HEK293 (cell line): ENCODE results near the gene PHETA1.
A peak's percentile ranks its signal among the peaks of the same experiment; 100 is the strongest.

Experiments used
- GLIS2 ChIP-seq: fragments of 450-650 bp; formaldehyde crosslinking; IDR thresholded peaks from 2 replicates; pipeline ENCODE4 v1.5.1; 2016; ENCODE audit warnings: missing biosample characterization, missing genetic modification characterization
- HOXC10 ChIP-seq: sonication (generic); formaldehyde crosslinking; IDR thresholded peaks from 2 replicates; pipeline ENCODE4 v1.8.1; 2023; ENCODE audit warnings: mild to moderate bottlenecking, missing genetic modification reagents
- HOXD13 ChIP-seq: sonication (generic); formaldehyde crosslinking; IDR thresholded peaks from 2 replicates; pipeline ENCODE4 v1.8.0; 2022; ENCODE audit warnings: missing genetic modification reagents, borderline replicate concordance
- KLF9 ChIP-seq: fragments of 450-650 bp; formaldehyde crosslinking; IDR thresholded peaks from 2 replicates; pipeline ENCODE4 v1.5.1; 2016; ENCODE audit warnings: missing biosample characterization, missing genetic modification characterization, low read depth
- OVOL3 ChIP-seq: fragments of 450-650 bp; formaldehyde crosslinking; IDR thresholded peaks from 2 replicates; pipeline ENCODE4 v1.5.1; 2016; ENCODE audit warnings: missing biosample characterization, missing genetic modification characterization
- PATZ1 ChIP-seq: fragments of 450-650 bp; formaldehyde crosslinking; IDR thresholded peaks from 2 replicates; pipeline ENCODE4 v1.5.1; 2016; ENCODE audit warnings: missing biosample characterization, missing genetic modification characterization
- REST ChIP-seq: fragments of 450-650 bp; formaldehyde crosslinking; IDR thresholded peaks from 2 replicates; pipeline ENCODE4 v1.5.1; 2016; ENCODE audit warnings: missing biosample characterization, missing genetic modification characterization
- SCRT1 ChIP-seq: fragments of 450-650 bp; formaldehyde crosslinking; IDR thresholded peaks from 2 replicates; pipeline ENCODE4 v1.5.1; 2016; ENCODE audit warnings: missing biosample characterization, missing genetic modification characterization, borderline replicate concordance
- ZBTB1 ChIP-seq: fragments of 450-650 bp; formaldehyde crosslinking; IDR thresholded peaks from 2 replicates; pipeline ENCODE4 v1.5.1; 2016; ENCODE audit warnings: missing biosample characterization, missing genetic modification characterization
- ZBTB11 ChIP-seq: fragments of 450-650 bp; formaldehyde crosslinking; conservative IDR thresholded peaks from 2 replicates; pipeline ENCODE4 v1.5.1; 2016; ENCODE audit warnings: low read depth, missing biosample characterization, missing genetic modification characterization
- ZBTB26 ChIP-seq: fragments of 450-650 bp; formaldehyde crosslinking; optimal IDR thresholded peaks from 2 replicates; pipeline ENCODE3; 2016; ENCODE audit warnings: missing biosample characterization, mild to moderate bottlenecking, missing genetic modification characterization
- ZBTB8A ChIP-seq: fragments of 450-650 bp; formaldehyde crosslinking; IDR thresholded peaks from 2 replicates; pipeline ENCODE4 v1.5.1; 2016; ENCODE audit warnings: missing biosample characterization, missing genetic modification characterization
- ZNF112 ChIP-seq: fragments of 450-650 bp; formaldehyde crosslinking; IDR thresholded peaks from 2 replicates; pipeline ENCODE4 v1.5.0; 2017; ENCODE audit warnings: missing biosample characterization, missing genetic modification characterization
- ZNF132 ChIP-seq: fragments of 450-650 bp; formaldehyde crosslinking; IDR thresholded peaks from 2 replicates; pipeline ENCODE4 v1.5.1; 2017; ENCODE audit warnings: missing biosample characterization, missing genetic modification characterization, borderline replicate concordance
- ZNF169 ChIP-seq: fragments of 450-650 bp; formaldehyde crosslinking; IDR thresholded peaks from 2 replicates; pipeline ENCODE4 v1.5.1; 2016; ENCODE audit warnings: missing biosample characterization, missing genetic modification characterization
- ZNF174 ChIP-seq: fragments of 450-650 bp; formaldehyde crosslinking; IDR thresholded peaks from 2 replicates; pipeline ENCODE4 v1.5.0; 2017; ENCODE audit warnings: missing biosample characterization, mild to moderate bottlenecking, missing genetic modification characterization
- ZNF175 ChIP-seq: fragments of 450-650 bp; formaldehyde crosslinking; IDR thresholded peaks from 2 replicates; pipeline ENCODE4 v1.5.1; 2016; ENCODE audit warnings: missing biosample characterization, missing genetic modification characterization
- ZNF248 ChIP-seq: fragments of 450-650 bp; formaldehyde crosslinking; IDR thresholded peaks from 2 replicates; pipeline ENCODE4 v1.5.1; 2017; ENCODE audit warnings: missing biosample characterization, missing genetic modification characterization
- ZNF266 ChIP-seq: fragments of 450-650 bp; formaldehyde crosslinking; IDR thresholded peaks from 2 replicates; pipeline ENCODE4 v1.5.1; 2016; ENCODE audit warnings: missing biosample characterization, missing genetic modification characterization, low read depth
- ZNF404 ChIP-seq: fragments of 450-650 bp; formaldehyde crosslinking; IDR thresholded peaks from 2 replicates; pipeline ENCODE4 v1.5.1; 2017; ENCODE audit warnings: missing biosample characterization, missing genetic modification characterization
- ZNF416 ChIP-seq: fragments of 450-650 bp; formaldehyde crosslinking; IDR thresholded peaks from 2 replicates; pipeline ENCODE4 v1.5.1; 2016; ENCODE audit warnings: missing biosample characterization, missing genetic modification characterization
- ZNF558 ChIP-seq: fragments of 450-650 bp; formaldehyde crosslinking; IDR thresholded peaks from 2 replicates; pipeline ENCODE4 v1.5.1; 2016; ENCODE audit warnings: missing biosample characterization, missing genetic modification characterization
- ZNF580 ChIP-seq: fragments of 450-650 bp; formaldehyde crosslinking; IDR thresholded peaks from 2 replicates; pipeline ENCODE4 v1.5.1; 2016; ENCODE audit warnings: missing biosample characterization, missing genetic modification characterization
- ZNF596 ChIP-seq: fragments of 450-650 bp; IDR thresholded peaks from 2 replicates; pipeline ENCODE4 v1.5.0; 2018; ENCODE audit warnings: missing biosample characterization, mild to moderate bottlenecking, missing genetic modification characterization, moderate library complexity
- ZNF629 ChIP-seq: fragments of 450-650 bp; formaldehyde crosslinking; IDR thresholded peaks from 2 replicates; pipeline ENCODE4 v1.5.1; 2017; ENCODE audit warnings: missing biosample characterization, missing genetic modification characterization
- ZNF768 ChIP-seq: fragments of 450-650 bp; formaldehyde crosslinking; IDR thresholded peaks from 2 replicates; pipeline ENCODE4 v1.5.1; 2018; ENCODE audit warnings: missing biosample characterization, mild to moderate bottlenecking, missing genetic modification characterization
- ZSCAN30 ChIP-seq: fragments of 450-650 bp; IDR thresholded peaks from 2 replicates; pipeline ENCODE4 v1.5.1; 2018; ENCODE audit warnings: missing biosample characterization, mild to moderate bottlenecking, missing genetic modification characterization, moderate library complexity

The PHETA1 gene

GRCh38 chr12:111409780-111410430 lies 41.0 kb upstream of the PHETA1 start (continued):
- TF ChIP-seq REST: no peak
- no peak for TF ChIP-seq KLF9
- TF ChIP-seq ZBTB11: no peak
- TF ChIP-seq ZNF248 (tag by site-specific recombination): no peak
- TF ChIP-seq ZNF404: no peak
- no peak for TF ChIP-seq ZNF768 (tag by site-specific recombination)
- TF ChIP-seq SCRT1: no peak
- no peak for TF ChIP-seq ZBTB8A (tag by site-specific recombination)
- TF ChIP-seq ZBTB26 (tag by site-specific recombination): no peak
- no peak for TF ChIP-seq ZNF416 (tag by site-specific recombination)
- TF ChIP-seq ZNF174 (tag by site-specific recombination): no peak
- TF ChIP-seq ZNF132: no peak
- no peak for TF ChIP-seq ZNF580
- TF ChIP-seq OVOL3 (tag by site-specific recombination): no peak
- TF ChIP-seq HOXD13 (CRISPR knock-in tag): no peak
- TF ChIP-seq HOXC10 (CRISPR knock-in tag): no peak
- no peak for TF ChIP-seq ZNF558 (tag by site-specific recombination)
- no peak for TF ChIP-seq ZNF169 (tag by site-specific recombination)
- no peak for TF ChIP-seq ZNF266 (tag by site-specific recombination)
- TF ChIP-seq ZNF112 (tag by site-specific recombination): no peak
- TF ChIP-seq GLIS2: peak; percentile 90
- TF ChIP-seq ZNF596 (tag by site-specific recombination): no peak
- TF ChIP-seq ZSCAN30 (tag by site-specific recombination): no peak
- TF ChIP-seq PATZ1 (tag by site-specific recombination): peak; percentile 67
- TF ChIP-seq ZBTB1: no peak
- no peak for TF ChIP-seq ZNF629 (tag by site-specific recombination)
- TF ChIP-seq ZNF175: no peak
